GM21825 (cell line): Measurements from ENCODE around the gene C11orf16.
A peak's percentile ranks its signal among the peaks of the same experiment; 100 is the strongest.
"Not testable (repeated sequence)": the region's sequence is repeated elsewhere in the genome, so short reads cannot be mapped to it uniquely, and the experiment has no call there.

Experiments used
- ATAC-seq: cut with Tn5 transposase; IDR thresholded peaks from one replicate; pipeline ENCODE4 v1.9.1; 2021; ENCODE audit warnings: mild to moderate bottlenecking, moderate library complexity; ENCODE audit not compliant: unreplicated experiment

Gene C11orf16

DNA sequence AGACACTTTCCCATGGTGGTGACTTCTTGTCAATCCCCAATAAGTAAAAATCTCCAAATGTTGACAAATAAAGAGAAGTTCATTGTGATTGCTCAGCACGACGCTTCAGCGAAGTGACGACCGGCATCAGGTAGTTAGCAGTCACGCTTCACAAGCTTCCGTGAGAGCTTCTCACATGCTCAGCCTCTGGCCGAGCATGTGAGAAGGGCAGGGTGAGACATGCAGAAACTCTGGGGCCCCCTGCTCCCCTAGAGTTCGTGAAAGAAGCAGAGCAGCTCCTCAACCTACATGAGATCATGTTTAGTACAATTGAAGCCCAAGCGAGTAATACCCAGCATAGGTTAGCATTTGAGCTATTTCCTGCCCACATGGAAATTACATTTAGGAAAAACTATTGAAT is 4.4 kb upstream of the C11orf16 start:
- ATAC-seq: no peak

DNA sequence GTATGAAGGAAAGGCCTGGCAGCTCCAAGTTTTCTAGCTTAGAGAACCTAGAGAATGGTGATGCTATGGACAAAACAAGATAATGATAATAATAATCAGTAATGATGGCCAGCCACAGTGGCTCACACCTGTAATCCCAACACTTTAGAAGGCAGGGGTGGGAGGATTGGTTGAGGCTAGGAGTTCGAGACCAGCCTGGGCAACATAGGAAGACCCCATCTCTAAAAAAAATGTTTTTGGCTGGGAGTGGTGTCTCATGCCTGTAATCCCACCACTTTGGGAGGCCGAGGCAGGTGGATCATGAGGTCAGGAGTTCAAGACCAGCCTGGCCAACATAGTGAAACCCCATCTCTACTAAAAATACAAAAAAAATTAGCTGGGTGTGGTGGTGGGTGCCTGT is 3.0 kb upstream of the C11orf16 start:
- not testable (repeated sequence) for ATAC-seq

DNA sequence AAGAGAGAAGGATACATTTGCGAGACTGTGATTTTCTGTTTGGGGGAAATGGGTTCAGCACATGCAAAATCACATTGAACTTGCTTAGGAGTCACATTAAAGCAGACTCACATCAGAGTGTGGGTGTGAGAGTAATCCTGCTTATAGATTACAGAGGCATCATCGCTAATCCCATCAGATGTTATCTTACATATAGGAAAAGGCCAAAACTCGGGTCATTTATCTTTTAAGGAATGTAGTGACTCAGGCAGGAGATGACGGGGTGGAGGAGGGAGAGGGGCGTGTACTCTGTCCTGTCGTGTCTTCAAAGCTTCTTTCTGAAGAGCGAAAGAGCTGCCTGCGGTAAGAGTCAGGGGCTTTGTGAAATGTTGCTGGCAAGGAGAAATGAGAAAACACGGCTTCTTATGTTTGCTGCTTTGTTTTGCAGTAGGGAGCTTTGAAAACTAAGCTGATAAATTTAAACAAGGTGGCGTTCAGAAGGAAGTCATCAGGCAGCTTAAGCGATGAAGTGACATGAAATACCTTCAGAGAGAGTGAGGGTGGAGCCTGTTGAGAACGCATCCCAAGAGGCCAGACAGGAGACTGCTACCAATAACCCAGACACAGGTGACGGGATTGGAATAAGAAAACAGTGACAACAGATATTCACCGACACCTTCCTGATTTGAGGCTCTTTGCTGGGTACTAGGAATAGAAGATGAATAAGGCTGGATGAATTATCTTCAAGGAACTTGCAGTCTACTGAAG is 2.2 kb upstream of the C11orf16 start:
- ATAC-seq: no peak

DNA sequence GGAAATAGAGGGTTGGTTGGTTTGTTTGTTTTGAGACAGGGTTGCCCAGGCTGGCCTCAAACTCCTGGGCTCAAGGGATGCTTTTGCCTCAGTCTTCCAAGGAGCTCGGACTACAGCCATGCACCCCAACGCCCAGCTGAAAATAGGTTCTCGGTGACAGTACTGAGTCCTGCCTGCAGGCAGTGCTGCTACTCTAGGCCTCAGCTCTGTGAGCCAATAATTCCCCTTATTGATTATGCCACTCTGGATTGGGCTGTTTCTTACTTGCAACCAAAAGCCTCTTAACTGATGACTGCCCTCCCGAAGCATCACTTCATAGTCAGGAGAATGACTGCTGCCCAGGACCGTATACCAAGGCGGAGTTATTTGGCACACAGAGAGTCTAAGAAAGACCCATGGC is 1.2 kb upstream of the C11orf16 start:
- no peak for ATAC-seq

DNA sequence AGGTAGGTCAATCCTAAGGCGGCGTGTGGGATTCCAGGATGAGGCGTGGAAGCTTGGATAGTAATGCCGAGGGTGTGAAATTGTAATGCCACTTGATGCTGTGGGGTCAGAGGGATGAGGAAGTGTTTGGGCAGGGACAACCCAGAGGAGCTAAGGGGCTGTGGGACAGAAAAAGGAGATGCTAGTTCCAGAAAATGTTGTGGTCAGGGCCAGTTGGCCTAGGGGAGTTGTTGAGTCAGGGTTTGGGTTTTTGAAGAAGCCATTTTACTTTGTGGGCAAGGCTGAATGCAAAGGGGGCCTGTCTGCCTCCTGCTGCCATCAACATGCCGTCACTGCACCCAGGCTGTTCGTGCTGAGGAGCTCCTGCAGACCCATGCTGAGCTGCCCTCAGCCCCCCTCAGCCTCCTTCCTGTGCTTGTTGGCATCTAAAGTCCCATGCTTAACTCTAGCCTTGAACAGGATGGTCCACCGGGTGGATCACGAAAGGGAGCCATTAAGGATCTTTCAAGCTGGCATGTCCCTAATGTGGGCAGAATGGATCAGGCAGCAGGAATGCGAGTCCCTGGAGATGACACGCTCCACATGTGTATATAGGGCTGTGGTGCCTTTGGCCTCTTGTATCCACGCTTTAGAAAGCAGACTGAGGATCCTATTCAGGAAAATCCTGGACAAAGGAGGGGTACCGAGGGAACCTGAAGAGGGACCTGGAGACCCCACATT is 2.1 kb downstream of the C11orf16 start:
- no peak for ATAC-seq

DNA sequence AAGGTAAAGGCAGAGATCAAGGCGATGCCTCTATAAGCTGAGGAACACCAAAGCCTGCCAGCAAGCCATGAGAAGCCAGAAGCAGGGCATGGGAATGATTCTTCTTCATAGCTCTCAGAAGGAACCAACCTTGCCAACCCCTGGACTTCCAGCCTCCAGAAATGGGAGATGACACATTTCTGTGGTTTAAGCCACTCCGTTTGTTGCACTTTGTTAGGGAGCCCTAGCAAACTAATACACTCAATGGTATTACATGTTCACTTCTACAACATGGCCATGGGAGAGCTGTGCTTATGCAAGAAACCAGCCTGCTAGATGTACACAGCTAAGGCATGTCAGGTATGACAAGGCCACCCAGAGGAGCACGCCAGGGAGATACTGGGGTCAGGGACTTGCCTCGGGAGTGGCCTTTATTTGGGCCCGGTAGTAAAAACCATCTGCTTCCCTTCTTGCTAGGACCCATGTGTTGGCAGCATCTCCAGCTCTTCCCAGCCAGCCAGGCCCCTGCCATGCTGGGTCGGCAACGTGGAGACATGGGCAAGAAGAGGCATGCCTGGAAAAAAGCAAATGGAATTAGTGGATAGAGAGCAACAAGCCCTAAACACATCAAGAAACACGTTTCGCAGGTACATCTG is 3.6 kb downstream of the C11orf16 start:
- ATAC-seq: no peak

- no peak for ATAC-seq
Measured at GRCh38 chr11:8928205-8928604, 4.5 kb downstream of the C11orf16 start.

- no peak for ATAC-seq
Measured at GRCh38 chr11:8927233-8927632, 5.5 kb downstream of the C11orf16 start.

GRCh38 chr11:8926236-8926635 is 6.5 kb downstream of the C11orf16 start:
- ATAC-seq: no peak

GRCh38 chr11:8925711-8926110 is 7.0 kb downstream of the C11orf16 start:
- ATAC-seq: no peak

DNA sequence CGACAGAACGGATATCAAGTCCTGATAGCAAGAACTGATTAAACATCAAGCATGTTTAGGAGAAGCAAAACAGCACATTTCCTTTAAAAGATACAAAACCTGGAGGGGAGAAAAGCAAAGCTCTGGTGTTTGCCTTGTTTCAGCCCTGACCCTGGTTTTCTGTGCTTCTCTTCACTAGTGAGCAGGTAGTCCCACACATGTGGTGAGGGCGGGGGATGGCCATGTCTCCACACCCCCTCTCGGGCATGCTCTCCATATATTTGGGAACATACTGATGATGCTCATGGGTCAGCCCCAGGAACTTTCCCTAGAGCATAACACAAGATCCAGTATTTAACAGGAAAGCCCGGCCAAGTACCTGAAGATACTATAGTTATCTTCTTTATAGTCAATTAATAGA is 10.1 kb downstream of the C11orf16 start:
- ATAC-seq: no peak

GRCh38 chr11:8917157-8917825 is 15.5 kb downstream of the C11orf16 start:
- ATAC-seq: no peak

DNA sequence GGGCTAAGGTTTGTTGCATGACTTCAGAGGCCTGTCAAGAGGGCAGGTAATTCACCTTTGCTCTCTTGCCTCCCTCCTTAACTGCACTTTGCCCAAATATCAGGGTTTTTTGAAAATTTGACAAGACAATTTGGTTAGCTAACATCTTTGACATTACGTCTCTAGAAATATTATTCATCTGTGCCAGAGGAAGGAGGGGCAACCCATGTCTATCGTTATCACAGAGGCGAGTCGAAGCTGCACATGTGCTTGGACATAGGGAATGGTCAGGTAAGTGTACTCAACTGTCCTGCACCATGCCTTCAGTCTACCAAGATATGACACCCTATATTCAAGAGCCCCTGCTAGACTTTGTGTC is 18.1 kb downstream of the C11orf16 start:
- no peak for ATAC-seq

- ATAC-seq: no peak
Measured at GRCh38 chr11:8913961-8914660, 18.6 kb downstream of the C11orf16 start.

DNA sequence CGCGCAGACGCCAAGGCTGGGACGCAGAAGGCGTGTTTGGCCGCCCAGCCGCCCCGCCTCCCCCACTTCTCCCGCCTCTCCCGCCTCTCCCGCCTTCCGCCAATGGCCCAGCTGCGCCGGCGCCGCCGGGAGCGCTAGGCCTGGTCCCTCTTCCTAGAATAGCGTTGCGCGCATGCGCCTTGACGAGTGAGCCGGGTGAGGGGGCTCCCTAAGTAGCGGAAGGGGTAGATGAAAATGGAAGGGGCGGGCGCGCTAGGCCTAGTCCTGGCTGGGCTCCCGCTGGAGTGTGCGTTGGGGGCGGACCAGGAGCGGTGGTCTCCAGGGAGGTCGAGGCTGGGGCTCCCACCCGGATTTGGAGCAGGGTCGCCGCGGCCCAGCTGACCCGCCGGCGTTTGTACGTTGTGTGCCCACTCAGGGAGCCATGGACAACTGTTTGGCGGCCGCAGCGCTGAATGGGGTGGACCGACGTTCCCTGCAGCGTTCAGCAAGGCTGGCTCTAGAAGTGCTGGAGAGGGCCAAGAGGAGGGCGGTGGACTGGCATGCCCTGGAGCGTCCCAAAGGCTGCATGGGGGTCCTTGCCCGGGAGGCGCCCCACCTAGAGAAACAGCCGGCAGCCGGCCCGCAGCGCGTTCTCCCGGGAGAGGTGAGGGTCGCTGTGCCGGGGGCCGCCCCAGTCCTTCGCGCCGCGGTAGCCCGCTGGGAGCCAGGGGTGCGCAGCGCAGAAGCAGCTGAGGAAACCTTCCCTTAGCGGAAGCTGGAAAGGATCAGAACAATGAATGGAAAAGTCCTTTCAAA is 21.5 kb downstream of the C11orf16 start, which contains the start of gene AKIP1:
Gene AKIP1, plus strand, starts transcription at position 161 of the 795 bp plus-strand sequence. Its CDS starts 261 bp downstream, at position 422.
- ATAC-seq: peak; percentile 82

DNA sequence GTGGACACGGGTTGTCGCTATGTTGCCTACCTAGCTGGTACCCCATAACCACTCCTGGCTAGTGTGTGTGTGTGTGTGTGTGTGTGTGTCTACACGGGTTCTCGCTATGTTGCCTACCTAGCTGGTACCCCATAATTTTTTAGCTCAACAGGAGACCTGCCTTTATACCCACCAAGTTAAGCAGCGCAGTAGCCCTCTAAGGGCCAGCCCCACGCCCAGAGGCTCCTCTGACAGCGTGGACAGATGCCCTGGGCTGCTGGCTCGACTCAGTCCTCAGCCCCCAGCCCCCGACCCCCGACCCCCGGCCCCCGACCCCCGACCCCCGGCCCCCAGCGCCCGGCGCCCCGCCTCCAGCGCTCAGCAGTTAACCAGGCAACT is 22.1 kb downstream of the C11orf16 start:
- ATAC-seq: peak; percentile 8

DNA sequence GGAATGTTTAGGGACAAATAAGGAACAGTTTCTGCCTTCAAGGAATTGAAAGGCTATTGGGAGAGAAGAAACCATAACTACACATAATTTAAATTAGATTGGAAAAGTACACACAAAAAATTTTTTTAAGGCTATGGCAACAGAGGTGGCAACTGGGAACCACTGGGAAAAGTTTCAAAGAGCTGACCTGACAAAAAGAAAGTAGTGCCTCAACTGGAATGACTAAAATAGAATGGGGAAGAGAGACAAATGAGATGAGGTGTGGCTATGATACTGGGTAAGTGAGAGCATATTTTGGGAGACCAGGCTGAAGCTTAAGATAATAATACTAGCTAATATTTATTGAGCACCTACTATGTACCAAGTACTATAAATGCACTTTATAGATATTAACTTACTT is 24.6 kb downstream of the C11orf16 start:
- no peak for ATAC-seq

DNA sequence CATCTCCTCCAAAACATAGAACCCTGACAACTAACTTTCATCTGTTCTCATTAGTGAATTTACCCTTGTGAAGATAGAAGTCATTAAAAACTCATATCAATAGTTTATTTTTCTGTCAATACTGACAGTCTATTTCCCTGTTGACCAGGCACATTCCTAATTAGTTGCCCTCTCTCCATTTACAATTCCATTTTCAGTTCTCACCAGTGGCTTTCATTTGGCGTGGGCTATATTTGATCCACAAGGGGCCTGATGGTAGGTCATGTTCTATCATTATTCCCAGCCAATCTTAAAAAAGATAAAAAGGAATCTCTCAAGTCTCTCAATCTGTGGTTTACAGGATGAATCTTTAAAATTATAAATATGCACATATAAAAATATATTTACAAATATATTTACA is 25.6 kb downstream of the C11orf16 start:
- ATAC-seq: no peak

DNA sequence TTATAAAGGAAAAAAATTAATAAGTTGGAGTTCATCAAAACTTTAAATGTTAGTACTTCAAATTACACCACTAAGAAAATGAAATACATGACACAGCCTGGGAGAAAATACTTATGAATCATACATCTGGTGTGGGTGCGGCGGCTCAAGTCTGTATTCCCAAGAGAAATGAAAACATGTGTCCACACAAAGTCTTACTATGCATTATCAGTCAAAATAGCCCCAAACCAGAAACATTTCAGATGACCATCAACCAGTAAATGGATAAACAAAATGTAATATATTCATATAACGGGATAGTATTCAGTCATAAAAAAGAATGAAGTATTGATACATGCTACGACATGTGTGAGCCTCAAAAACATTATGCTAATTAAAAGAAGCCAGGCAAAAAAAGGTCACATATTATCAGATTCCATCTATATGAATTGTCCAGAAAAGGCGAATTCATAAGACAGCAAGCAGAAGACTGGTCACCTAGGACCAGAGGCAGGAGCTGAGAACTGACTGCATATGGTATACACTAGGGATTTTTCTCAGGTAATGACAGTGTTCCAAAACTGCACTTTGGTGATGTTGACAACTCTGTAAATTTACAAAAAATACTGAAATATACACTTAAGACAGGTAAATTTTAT is 27.1 kb downstream of the C11orf16 start:
- no peak for ATAC-seq
